RWPE1 (cell line): Measurements from ENCODE around the gene CLMN.

Experiments used
- CTCF ChIA-PET: fragments of 350-600 bp; sonication (Branson Sonifier 250); formaldehyde crosslinking; extraction: SDS; loops from one replicate; lab custom pipeline; 2021; lab: Yijun Ruan, JAX
- POLR2A ChIA-PET: fragments of 400-600 bp; formaldehyde crosslinking; extraction: SDS; loops from one replicate; lab custom pipeline; 2020; ENCODE audit warnings: antibody characterized with exemption; ENCODE audit not compliant: low non-redundant PET; lab: Yijun Ruan, JAX
- DNase-seq: peaks from one replicate; pipeline ENCODE4 v3.0.0; 2012; ENCODE audit warnings: low spot score
- H3K27ac ChIP-seq: fragments of 450-650 bp; 2 replicates; pipeline ENCODE4 v1.5.1; 2017
- CTCF ChIP-seq: fragments of 450-650 bp; conservative IDR thresholded peaks from 2 replicates; pipeline ENCODE4 v1.5.1; 2017; ENCODE audit warnings: low read depth, mild to moderate bottlenecking

CLMN gene

DNA sequence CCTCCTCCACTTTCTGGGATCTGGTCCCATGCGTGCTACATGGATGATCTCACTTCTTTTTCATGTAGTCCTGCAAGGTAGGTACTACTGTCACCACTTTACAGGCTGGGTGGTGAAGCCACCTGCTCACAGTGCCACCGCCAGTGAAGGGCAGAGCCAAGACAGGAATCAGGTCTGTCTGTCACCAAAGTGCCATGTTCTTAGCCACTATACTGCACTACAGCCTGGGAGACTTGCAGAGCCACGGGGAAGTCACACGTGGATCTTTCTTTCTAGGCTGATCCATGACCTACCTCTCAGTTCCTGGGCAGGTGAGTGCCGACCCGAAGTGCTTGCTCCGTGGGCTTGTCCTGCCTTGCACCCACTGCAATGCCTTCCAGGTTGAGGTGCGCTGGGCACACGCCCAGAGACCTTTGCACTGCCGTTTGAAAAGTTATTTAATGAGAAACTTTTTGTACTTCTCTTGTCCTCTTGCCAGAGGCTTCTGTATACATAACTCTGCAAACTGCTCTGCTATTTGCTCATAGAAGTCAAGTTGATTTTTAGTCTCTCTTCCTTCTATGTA, 19.7 kb upstream of the CLMN start:
- no peak for DNase-seq
- TF ChIP-seq CTCF: no peak
- CTCF ChIA-PET: no interaction called here
- no peak overlapping the region for H3K27ac ChIP-seq
- POLR2A ChIA-PET: no interaction called here

DNA sequence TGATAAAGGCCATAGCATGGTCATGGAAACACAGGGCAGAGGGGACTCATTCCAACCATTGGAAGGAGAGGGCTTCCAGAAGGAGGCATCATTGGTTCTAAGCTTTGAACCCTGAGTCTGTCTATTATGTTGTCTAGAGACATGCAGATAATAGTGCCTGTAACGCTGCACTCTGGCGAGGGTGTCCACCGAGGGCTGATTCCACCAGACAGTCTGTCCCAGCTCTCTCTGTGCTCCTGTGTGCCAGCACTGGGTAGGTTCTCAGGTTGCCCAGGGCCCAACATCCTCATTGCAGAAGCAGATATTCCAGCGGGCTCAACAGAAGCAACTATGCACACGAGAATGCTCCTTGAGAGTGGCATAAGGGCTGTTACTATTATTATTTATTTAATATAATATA, 18.7 kb upstream of the CLMN start:
- ChIA-PET CTCF (interaction anchor here (1.2 kb wide), 1 partner anchor 14 kb away, joined by 4 read pairs; no protein-coding TSS in a partner anchor), POLR2A (interaction anchor here (0.7 kb wide), 1 partner anchor 71 kb away, joined by 4 read pairs; no protein-coding TSS in a partner anchor)
- DNase-seq: no peak
- H3K27ac ChIP-seq: no peak overlapping the region
- no peak for TF ChIP-seq CTCF

GRCh38 chr14:95337041-95337595, 17.4 kb upstream of the CLMN start:
- ChIA-PET CTCF (interaction anchor here (0.6 to 1.2 kb wide), 2 partner anchors 15 to 436 kb away, joined by 4 to 12 read pairs; no protein-coding TSS in a partner anchor), POLR2A (no interaction called here)
- no peak for DNase-seq
- TF ChIP-seq CTCF: no peak
- no peak overlapping the region for H3K27ac ChIP-seq

- CTCF ChIA-PET: interaction anchor here (0.6 kb wide), 1 partner anchor 646 kb away, joined by 3 read pairs; no protein-coding TSS in a partner anchor
Observed at GRCh38 chr14:95336192-95336760, 16.6 kb upstream of the CLMN start.

DNA sequence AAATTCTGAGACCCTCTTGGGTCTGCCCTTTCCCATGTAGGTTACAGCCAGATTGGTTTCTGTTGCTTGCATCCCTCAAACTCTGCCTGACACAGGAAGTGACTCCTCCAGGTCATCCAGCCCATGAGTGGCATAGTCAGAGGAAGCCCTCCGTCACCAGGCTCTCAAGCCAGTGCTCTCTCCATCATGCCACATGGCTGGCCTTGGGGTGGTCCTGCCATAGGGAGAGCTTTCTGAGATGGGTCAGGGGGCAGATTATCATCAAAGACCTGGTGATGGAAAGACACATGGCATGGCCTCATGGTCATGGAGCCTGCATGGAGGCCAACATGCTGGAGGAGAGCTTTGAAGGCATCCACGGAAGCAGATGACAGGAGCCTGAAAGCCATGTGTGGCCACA, 15.4 kb upstream of the CLMN start:
- DNase-seq: no peak
- no peak for TF ChIP-seq CTCF
- H3K27ac ChIP-seq: no peak overlapping the region
- ChIA-PET CTCF (no interaction called here), POLR2A (no interaction called here)

More at GRCh38 chr14:95336192-95336760, 16.6 kb upstream of the CLMN start:
- H3K27ac ChIP-seq: no peak overlapping the region
- TF ChIP-seq CTCF: no peak
- POLR2A ChIA-PET: no interaction called here
- no peak for DNase-seq

GRCh38 chr14:95334044-95334443, 14.3 kb upstream of the CLMN start:
- no peak for TF ChIP-seq CTCF
- POLR2A ChIA-PET: no interaction called here
- CTCF ChIA-PET: no interaction called here
- no peak for DNase-seq
- no peak overlapping the region for H3K27ac ChIP-seq
